ENCODE results near the gene UBR4. TPM values are rescaled to one million over a fixed set of nuclear protein-coding genes. Genes with fewer than 3 reads are reported as not detected.

Gene UBR4
- total and polyA plus RNA-seq, 10 of the 15 experiments (the other 5 are each of a cell fraction or from before 2014, with no cell fraction given), result 34.2 to 124 (median 56.2) TPM

DNA sequence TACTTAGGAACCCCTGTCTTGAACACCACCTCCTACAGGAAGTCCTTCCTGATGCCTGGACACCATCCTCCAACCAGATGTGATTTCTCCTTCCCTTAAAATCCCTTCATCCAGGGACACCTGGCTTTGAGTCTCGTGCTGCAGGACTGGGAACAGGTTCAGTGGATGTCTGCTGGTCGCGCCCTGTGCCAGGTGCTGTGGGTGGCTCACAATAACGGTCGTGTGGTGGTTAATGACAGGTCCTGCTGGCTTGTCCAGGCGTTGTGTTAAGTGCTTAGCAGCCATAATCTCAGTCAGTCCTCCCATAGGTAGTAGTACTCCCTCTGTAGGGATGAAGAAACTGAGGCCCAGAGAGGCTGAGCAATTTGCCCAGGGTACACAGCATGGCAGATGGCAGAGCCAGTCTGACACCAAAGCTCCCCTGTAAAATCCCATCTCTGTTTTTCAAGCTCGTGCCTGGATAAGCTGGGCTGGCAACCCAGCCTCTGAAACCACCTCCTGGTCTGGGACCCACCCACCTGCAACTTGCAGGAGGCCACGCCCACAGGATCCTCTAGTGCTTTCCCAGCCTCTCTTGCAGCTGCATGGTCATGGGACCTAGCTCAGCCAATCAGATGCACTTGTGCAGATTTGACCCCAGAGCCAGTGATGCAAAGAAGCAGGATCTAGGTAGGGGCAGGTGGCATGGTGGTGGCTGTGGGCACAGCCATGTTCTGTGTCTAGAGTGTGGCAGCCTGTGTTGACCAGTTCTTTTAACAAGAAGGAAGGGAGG is 147.6 kb downstream of the UBR4 start:
- H3K4me2 ChIP-seq (ENCODE audit: control insufficient read depth, insufficient read depth), result no peak overlapping the region
- no peaks in the 10 kb centered on the region for H3K36me3 ChIP-seq (ENCODE audit: control insufficient read depth in 2 of 2, insufficient read depth in 2 of 2, low read length in 1 of 2)
- 31% methylated on average over 8 of the region's 8 CpGs for WGBS (ENCODE audit: insufficient coverage, insufficient replicate concordance, low lambda C conversion rate, missing lambda C conversion rate)
- DNase-seq (ENCODE audit: low read depth, low spot score), result no peak
- ChIA-PET RAD21 (ENCODE audit: unreplicated experiment) (interaction anchor here (0.6 kb wide), 2 partner anchors 87 to 123 kb away, joined by 3 read pairs; no protein-coding TSS in a partner anchor), SMC1A (ENCODE audit: uncharacterized antibody, unreplicated experiment) (interaction anchor here (1.4 kb wide), 1 partner anchor 9 kb away, joined by 3 read pairs; no protein-coding TSS in a partner anchor), POLR2A (no interaction called here), CTCF (interaction anchor here (1.4 kb wide), 1 partner anchor 155 kb away, joined by 5 read pairs; no protein-coding TSS in a partner anchor)
- no peaks in the 10 kb centered on the region for H4K20me1 ChIP-seq (ENCODE audit: control insufficient read depth, insufficient read depth)
- no peaks in the 10 kb centered on the region for H3K27me3 ChIP-seq (replicated peaks in 1 of 2; ENCODE audit: control insufficient read depth in 2 of 2, insufficient read depth in 2 of 2, low read length in 1 of 2)
- TF ChIP-seq, protein P1, sequence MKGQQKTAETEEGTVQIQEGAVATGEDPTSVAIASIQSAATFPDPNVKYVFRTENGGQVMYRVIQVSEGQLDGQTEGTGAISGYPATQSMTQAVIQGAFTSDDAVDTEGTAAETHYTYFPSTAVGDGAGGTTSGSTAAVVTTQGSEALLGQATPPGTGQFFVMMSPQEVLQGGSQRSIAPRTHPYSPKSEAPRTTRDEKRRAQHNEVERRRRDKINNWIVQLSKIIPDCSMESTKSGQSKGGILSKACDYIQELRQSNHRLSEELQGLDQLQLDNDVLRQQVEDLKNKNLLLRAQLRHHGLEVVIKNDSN (IDR thresholded peaks at IDR 0.05; ENCODE audit: borderline replicate concordance, extremely low read length, insufficient read depth, low read depth, low read length), result peak; percentile 32
- no peak for TF ChIP-seq FOXM1 (IDR thresholded peaks at IDR 0.05; ENCODE audit: low read depth, low read length)
- peak; percentile 86 for TF ChIP-seq NFYB (IDR thresholded peaks at IDR 0.05; ENCODE audit: insufficient read depth, low read depth, low read length)
- TF ChIP-seq, protein P2, sequence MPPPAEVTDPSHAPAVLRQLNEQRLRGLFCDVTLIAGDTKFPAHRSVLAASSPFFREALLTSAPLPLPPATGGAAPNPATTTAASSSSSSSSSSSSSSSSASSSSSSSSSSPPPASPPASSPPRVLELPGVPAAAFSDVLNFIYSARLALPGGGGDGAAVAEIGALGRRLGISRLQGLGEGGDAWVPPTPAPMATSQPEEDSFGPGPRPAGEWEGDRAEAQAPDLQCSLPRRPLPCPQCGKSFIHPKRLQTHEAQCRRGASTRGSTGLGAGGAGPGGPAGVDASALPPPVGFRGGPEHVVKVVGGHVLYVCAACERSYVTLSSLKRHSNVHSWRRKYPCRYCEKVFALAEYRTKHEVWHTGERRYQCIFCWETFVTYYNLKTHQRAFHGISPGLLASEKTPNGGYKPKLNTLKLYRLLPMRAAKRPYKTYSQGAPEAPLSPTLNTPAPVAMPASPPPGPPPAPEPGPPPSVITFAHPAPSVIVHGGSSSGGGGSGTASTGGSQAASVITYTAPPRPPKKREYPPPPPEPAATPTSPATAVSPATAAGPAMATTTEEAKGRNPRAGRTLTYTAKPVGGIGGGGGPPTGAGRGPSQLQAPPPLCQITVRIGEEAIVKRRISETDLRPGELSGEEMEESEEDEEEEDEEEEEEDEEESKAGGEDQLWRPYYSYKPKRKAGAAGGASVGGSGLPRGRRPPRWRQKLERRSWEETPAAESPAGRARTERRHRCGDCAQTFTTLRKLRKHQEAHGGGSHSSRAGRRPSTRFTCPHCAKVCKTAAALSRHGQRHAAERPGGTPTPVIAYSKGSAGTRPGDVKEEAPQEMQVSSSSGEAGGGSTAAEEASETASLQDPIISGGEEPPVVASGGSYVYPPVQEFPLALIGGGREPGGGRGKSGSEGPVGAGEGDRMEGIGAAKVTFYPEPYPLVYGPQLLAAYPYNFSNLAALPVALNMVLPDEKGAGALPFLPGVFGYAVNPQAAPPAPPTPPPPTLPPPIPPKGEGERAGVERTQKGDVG (CRISPR knock-in tag; IDR thresholded peaks at IDR 0.05), result no peak
- no peak for TF ChIP-seq PAX8 (IDR thresholded peaks at IDR 0.05)
- no peak for TF ChIP-seq ZBED1 (IDR thresholded peaks at IDR 0.05; ENCODE audit: borderline replicate concordance)
- no peak for TF ChIP-seq BCL11A (IDR thresholded peaks at IDR 0.05; ENCODE audit: low read depth, low read length)
- no peak overlapping the region for H3K9ac ChIP-seq (ENCODE audit: control insufficient read depth, insufficient read depth, low read length)
- BruUV-seq (replicated peaks), result no TSS peak
- intact Hi-C loops (cut with micrococcal nuclease; ENCODE audit: unreplicated experiment), result no loop called here
- ATAC-seq, result peak; percentile 61
- H2AFZ ChIP-seq (ENCODE audit: control insufficient read depth, low read depth, low read length), result no peak overlapping the region
- no peaks in the 10 kb centered on the region for H3K4me1 ChIP-seq (ENCODE audit: control insufficient read depth, insufficient read depth, low read length)
- H3K27ac ChIP-seq (ENCODE audit: control insufficient read depth, insufficient read depth), result no peak overlapping the region
- H3K79me2 ChIP-seq (ENCODE audit: control insufficient read depth, insufficient read depth, low read length), result no peaks in the 10 kb centered on the region
- in situ Hi-C loops (cut with MboI), result no loop called here
- no peaks in the 10 kb centered on the region; the same call in 2 of the 3 replicates for H3K9me3 ChIP-seq (replicated peaks; ENCODE audit: control insufficient read depth, insufficient read depth, low read length)
- no peak overlapping the region for H3K4me3 ChIP-seq
- no peak for FAIRE-seq

Data from GM12878 (cell line).